ENCODE results near the gene SEMA5A.

GRCh38 chr5:9051779-9052178 lies 494.1 kb downstream of the SEMA5A start:
- TF ChIP-seq, protein P1, sequence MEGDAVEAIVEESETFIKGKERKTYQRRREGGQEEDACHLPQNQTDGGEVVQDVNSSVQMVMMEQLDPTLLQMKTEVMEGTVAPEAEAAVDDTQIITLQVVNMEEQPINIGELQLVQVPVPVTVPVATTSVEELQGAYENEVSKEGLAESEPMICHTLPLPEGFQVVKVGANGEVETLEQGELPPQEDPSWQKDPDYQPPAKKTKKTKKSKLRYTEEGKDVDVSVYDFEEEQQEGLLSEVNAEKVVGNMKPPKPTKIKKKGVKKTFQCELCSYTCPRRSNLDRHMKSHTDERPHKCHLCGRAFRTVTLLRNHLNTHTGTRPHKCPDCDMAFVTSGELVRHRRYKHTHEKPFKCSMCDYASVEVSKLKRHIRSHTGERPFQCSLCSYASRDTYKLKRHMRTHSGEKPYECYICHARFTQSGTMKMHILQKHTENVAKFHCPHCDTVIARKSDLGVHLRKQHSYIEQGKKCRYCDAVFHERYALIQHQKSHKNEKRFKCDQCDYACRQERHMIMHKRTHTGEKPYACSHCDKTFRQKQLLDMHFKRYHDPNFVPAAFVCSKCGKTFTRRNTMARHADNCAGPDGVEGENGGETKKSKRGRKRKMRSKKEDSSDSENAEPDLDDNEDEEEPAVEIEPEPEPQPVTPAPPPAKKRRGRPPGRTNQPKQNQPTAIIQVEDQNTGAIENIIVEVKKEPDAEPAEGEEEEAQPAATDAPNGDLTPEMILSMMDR (IDR thresholded peaks at IDR 0.05), result no peak
- TF ChIP-seq, protein P2, sequence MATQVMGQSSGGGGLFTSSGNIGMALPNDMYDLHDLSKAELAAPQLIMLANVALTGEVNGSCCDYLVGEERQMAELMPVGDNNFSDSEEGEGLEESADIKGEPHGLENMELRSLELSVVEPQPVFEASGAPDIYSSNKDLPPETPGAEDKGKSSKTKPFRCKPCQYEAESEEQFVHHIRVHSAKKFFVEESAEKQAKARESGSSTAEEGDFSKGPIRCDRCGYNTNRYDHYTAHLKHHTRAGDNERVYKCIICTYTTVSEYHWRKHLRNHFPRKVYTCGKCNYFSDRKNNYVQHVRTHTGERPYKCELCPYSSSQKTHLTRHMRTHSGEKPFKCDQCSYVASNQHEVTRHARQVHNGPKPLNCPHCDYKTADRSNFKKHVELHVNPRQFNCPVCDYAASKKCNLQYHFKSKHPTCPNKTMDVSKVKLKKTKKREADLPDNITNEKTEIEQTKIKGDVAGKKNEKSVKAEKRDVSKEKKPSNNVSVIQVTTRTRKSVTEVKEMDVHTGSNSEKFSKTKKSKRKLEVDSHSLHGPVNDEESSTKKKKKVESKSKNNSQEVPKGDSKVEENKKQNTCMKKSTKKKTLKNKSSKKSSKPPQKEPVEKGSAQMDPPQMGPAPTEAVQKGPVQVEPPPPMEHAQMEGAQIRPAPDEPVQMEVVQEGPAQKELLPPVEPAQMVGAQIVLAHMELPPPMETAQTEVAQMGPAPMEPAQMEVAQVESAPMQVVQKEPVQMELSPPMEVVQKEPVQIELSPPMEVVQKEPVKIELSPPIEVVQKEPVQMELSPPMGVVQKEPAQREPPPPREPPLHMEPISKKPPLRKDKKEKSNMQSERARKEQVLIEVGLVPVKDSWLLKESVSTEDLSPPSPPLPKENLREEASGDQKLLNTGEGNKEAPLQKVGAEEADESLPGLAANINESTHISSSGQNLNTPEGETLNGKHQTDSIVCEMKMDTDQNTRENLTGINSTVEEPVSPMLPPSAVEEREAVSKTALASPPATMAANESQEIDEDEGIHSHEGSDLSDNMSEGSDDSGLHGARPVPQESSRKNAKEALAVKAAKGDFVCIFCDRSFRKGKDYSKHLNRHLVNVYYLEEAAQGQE (IDR thresholded peaks at IDR 0.05; ENCODE audit: insufficient read depth in 1 of 2, low read depth in 2 of 2, low read length in 1 of 2), result no peak
- TF ChIP-seq SIN3A (IDR thresholded peaks at IDR 0.05; ENCODE audit: borderline replicate concordance, insufficient read depth, low read depth, low read length) (no peak), POLR2AphosphoS5 (IDR thresholded peaks at IDR 0.05; ENCODE audit: low read depth, low read length) (no peak), TCF7L2 (IDR thresholded peaks at IDR 0.05; ENCODE audit: low read depth, low read length) (no peak)
